ENCODE data around the gene SNTB2. TPM values are rescaled to one million over a fixed set of nuclear protein-coding genes. Genes with fewer than 3 reads are reported as not detected.

Gene SNTB2
- total and polyA plus RNA-seq, 2 of the 13 experiments (the other 11 are each of a cell fraction or from before 2014, with no cell fraction given) = 11.5 to 19.2 TPM

DNA sequence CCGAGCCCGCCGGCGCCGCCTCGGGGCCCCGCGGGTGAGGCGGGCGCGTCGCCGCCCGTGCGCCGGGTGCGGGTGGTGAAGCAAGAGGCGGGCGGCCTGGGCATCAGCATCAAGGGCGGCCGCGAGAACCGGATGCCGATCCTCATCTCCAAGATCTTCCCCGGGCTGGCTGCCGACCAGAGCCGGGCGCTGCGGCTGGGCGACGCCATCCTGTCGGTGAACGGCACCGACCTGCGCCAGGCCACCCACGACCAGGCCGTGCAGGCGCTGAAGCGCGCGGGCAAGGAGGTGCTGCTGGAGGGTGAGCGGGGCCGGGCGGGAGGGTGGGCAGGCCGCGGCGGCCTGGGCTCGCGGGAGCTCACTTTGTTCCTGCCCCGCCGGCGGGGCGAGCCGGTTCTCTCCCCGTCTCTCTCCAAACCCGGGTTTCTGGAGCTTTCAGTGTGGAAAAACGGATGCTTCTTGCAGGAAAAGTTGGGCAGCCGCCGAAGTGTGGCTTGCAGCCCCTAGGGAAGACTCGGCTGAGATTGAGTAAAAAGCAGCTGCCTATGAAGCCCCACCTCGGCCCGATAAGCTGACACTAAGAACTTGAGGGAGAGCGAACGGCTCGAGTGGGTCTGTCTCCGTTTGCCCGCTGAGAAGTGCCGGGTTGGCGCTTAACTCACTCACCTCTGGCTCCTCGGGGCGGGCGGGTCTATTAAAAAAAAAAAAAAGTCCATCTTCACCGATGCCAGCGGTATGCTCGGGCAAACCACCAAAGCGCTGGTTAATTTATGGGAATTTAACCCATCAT lies 677 bp downstream of the SNTB2 start (continued):
- TF ChIP-seq DPF2 (CRISPR knock-in tag; IDR thresholded peaks at IDR 0.05; ENCODE audit: borderline replicate concordance, low read depth) (no peak), ZBTB8A (CRISPR knock-in tag; IDR thresholded peaks at IDR 0.05; ENCODE audit: borderline replicate concordance, low read depth) (no peak), KDM5B (CRISPR knock-in tag; IDR thresholded peaks at IDR 0.05; ENCODE audit: borderline replicate concordance) (0 out of 2 replicates have a peak, but pooled peaks have one; percentile 42), AGO2 (optimal IDR thresholded peaks at IDR 0.05; ENCODE audit: low read depth, low read length) (peak; percentile 16), TCF7L2 (IDR thresholded peaks at IDR 0.05; ENCODE audit: low read depth, low read length) (no peak), ZNF253 (CRISPR knock-in tag; IDR thresholded peaks at IDR 0.05; ENCODE audit: borderline replicate concordance) (0 out of 2 replicates have a peak, but pooled peaks have one; percentile 3), KAT7 (CRISPR knock-in tag; IDR thresholded peaks at IDR 0.05; ENCODE audit: borderline replicate concordance) (peak; percentile 5; the same call in 1 of the 2 replicates), ZNF747 (CRISPR knock-in tag; IDR thresholded peaks at IDR 0.05; ENCODE audit: borderline replicate concordance) (no peak), ZNF430 (CRISPR knock-in tag; IDR thresholded peaks at IDR 0.05) (peak; percentile 56; the same call in 1 of the 2 replicates), TARDBP (CRISPR knock-in tag; IDR thresholded peaks at IDR 0.05) (0 out of 2 replicates have a peak, but pooled peaks have one; percentile 33), HNRNPUL1 (IDR thresholded peaks at IDR 0.05; ENCODE audit: low read depth, low read length) (no peak), FIP1L1 (IDR thresholded peaks at IDR 0.05; ENCODE audit: borderline replicate concordance, insufficient read depth, low read depth, low read length) (no peak)
- TF ChIP-seq, protein P1, sequence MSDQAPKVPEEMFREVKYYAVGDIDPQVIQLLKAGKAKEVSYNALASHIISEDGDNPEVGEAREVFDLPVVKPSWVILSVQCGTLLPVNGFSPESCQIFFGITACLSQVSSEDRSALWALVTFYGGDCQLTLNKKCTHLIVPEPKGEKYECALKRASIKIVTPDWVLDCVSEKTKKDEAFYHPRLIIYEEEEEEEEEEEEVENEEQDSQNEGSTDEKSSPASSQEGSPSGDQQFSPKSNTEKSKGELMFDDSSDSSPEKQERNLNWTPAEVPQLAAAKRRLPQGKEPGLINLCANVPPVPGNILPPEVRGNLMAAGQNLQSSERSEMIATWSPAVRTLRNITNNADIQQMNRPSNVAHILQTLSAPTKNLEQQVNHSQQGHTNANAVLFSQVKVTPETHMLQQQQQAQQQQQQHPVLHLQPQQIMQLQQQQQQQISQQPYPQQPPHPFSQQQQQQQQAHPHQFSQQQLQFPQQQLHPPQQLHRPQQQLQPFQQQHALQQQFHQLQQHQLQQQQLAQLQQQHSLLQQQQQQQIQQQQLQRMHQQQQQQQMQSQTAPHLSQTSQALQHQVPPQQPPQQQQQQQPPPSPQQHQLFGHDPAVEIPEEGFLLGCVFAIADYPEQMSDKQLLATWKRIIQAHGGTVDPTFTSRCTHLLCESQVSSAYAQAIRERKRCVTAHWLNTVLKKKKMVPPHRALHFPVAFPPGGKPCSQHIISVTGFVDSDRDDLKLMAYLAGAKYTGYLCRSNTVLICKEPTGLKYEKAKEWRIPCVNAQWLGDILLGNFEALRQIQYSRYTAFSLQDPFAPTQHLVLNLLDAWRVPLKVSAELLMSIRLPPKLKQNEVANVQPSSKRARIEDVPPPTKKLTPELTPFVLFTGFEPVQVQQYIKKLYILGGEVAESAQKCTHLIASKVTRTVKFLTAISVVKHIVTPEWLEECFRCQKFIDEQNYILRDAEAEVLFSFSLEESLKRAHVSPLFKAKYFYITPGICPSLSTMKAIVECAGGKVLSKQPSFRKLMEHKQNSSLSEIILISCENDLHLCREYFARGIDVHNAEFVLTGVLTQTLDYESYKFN (CRISPR knock-in tag; conservative IDR thresholded peaks at IDR 0.05) = no peak; the same call in 1 of the 2 replicates
- TF ChIP-seq, protein P2, sequence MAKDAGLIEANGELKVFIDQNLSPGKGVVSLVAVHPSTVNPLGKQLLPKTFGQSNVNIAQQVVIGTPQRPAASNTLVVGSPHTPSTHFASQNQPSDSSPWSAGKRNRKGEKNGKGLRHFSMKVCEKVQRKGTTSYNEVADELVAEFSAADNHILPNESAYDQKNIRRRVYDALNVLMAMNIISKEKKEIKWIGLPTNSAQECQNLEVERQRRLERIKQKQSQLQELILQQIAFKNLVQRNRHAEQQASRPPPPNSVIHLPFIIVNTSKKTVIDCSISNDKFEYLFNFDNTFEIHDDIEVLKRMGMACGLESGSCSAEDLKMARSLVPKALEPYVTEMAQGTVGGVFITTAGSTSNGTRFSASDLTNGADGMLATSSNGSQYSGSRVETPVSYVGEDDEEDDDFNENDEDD (CRISPR knock-in tag; IDR thresholded peaks at IDR 0.05; ENCODE audit: borderline replicate concordance) = no peak
- TF ChIP-seq, protein P3, sequence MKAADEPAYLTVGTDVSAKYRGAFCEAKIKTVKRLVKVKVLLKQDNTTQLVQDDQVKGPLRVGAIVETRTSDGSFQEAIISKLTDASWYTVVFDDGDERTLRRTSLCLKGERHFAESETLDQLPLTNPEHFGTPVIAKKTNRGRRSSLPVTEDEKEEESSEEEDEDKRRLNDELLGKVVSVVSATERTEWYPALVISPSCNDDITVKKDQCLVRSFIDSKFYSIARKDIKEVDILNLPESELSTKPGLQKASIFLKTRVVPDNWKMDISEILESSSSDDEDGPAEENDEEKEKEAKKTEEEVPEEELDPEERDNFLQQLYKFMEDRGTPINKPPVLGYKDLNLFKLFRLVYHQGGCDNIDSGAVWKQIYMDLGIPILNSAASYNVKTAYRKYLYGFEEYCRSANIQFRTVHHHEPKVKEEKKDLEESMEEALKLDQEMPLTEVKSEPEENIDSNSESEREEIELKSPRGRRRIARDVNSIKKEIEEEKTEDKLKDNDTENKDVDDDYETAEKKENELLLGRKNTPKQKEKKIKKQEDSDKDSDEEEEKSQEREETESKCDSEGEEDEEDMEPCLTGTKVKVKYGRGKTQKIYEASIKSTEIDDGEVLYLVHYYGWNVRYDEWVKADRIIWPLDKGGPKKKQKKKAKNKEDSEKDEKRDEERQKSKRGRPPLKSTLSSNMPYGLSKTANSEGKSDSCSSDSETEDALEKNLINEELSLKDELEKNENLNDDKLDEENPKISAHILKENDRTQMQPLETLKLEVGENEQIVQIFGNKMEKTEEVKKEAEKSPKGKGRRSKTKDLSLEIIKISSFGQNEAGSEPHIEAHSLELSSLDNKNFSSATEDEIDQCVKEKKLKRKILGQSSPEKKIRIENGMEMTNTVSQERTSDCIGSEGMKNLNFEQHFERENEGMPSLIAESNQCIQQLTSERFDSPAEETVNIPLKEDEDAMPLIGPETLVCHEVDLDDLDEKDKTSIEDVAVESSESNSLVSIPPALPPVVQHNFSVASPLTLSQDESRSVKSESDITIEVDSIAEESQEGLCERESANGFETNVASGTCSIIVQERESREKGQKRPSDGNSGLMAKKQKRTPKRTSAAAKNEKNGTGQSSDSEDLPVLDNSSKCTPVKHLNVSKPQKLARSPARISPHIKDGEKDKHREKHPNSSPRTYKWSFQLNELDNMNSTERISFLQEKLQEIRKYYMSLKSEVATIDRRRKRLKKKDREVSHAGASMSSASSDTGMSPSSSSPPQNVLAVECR (CRISPR knock-in tag; IDR thresholded peaks at IDR 0.05; ENCODE audit: borderline replicate concordance) = peak; percentile 0; the same call in 1 of the 2 replicates
- TF ChIP-seq, protein P4, sequence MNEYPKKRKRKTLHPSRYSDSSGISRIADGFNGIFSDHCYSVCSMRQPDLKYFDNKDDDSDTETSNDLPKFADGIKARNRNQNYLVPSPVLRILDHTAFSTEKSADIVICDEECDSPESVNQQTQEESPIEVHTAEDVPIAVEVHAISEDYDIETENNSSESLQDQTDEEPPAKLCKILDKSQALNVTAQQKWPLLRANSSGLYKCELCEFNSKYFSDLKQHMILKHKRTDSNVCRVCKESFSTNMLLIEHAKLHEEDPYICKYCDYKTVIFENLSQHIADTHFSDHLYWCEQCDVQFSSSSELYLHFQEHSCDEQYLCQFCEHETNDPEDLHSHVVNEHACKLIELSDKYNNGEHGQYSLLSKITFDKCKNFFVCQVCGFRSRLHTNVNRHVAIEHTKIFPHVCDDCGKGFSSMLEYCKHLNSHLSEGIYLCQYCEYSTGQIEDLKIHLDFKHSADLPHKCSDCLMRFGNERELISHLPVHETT (CRISPR knock-in tag; conservative IDR thresholded peaks at IDR 0.05) = no peak
